Esophagus muscularis mucosa (tissue), 4 donors: ENCODE results near the gene RAD51B. TPM values are rescaled to one million over a fixed set of nuclear protein-coding genes. Genes with fewer than 3 reads are reported as not detected.
A peak's percentile ranks its signal among the peaks of the same experiment; 100 is the strongest.

Experiments
- DNase-seq: peaks from one replicate; pipeline ENCODE4 v3.0.0-alpha.2; 2017; ENCODE audit errors: extremely low spot score
- H3K27ac ChIP-seq, 4 donors: fragments of 200-600 bp; sonication (generic); replicated peaks in 1 of 4; 1 replicate in 3 of 4; 2 replicates in 1 of 4; pipeline ENCODE4 v1.5.1; 2016 to 2019; ENCODE audit warnings: mild to moderate bottlenecking in 1 of 4
- H3K27me3 ChIP-seq, 4 donors: fragments of 200-600 bp; sonication (generic); one replicate each; pipeline versions ENCODE4 v1.5.1 to v1.6.0; 2016 to 2019
- H3K36me3 ChIP-seq, 4 donors: fragments of 200-600 bp; sonication (generic); one replicate each; pipeline ENCODE4 v1.5.1; 2016 to 2019
- H3K4me1 ChIP-seq, 4 donors: fragments of 200-600 bp; sonication (generic); one replicate each; pipeline ENCODE4 v1.5.1; 2016 to 2019
- H3K4me3 ChIP-seq, 4 donors: fragments of 200-600 bp; sonication (generic); 1 replicate in 2 of 4; 2 replicates in 2 of 4; pipeline ENCODE4 v1.5.1; 2016 to 2019; ENCODE audit warnings: mild to moderate bottlenecking in 4 of 4, moderate library complexity in 1 of 4
- H3K9me3 ChIP-seq, 4 donors: fragments of 200-600 bp; sonication (generic); 1 replicate in 3 of 4; 2 replicates in 1 of 4; pipeline ENCODE4 v1.5.1; 2016 to 2019
- CTCF ChIP-seq, 3 experiments: fragments of 200-600 bp in 2 of 3; fragments of 450-650 bp in 1 of 3; sonication (generic) in 2 of 3; IDR thresholded peaks; one replicate each; pipeline ENCODE4 v1.5.1; 2017 to 2019; ENCODE audit warnings: antibody characterized with exemption in 3 of 3, mild to moderate bottlenecking in 2 of 3, moderate library complexity in 1 of 3
- EP300 ChIP-seq: sonication (generic); formaldehyde crosslinking; IDR thresholded peaks from one replicate; pipeline ENCODE4 v1.6.1; 2017; ENCODE audit warnings: antibody characterized with exemption
- POLR2A ChIP-seq: fragments of 450-650 bp; IDR thresholded peaks from one replicate; pipeline ENCODE4 v1.6.1; 2017; ENCODE audit warnings: antibody characterized with exemption, moderate library complexity, mild to moderate bottlenecking, low read depth
- POLR2AphosphoS5 ChIP-seq, 2 donors: sonication (generic); formaldehyde crosslinking; IDR thresholded peaks; one replicate each; pipeline ENCODE4 v1.6.1; 2017; ENCODE audit warnings: antibody characterized with exemption in 2 of 2
- WGBS: methylation state at CpG from one replicate; pipeline ENCODE4 v1.1.5; 2018; 5-methylcytosine and 5-hydroxymethylcytosine counted together
- intact Hi-C: fragments of 100-400 bp; cut with DNase I; formaldehyde crosslinking; loops from one replicate; pipeline ENCODE4 v1.15.1; 2023
- total RNA-seq, 4 donors: library from RNA; depleted of rRNA; stranded (reverse); fragments of >200 nt; gene quantifications; one replicate each; pipeline versions ENCODE4 v1.1.0 to v1.2.1, GENCODE V29; 2016

The RAD51B gene
- total RNA-seq, 4 donors from 2014 or later, result 2.8 to 11.1 (median 5.1) TPM

- H3K27me3 ChIP-seq, result no peaks in the 10 kb centered on the region
- intact Hi-C loops, result no loop called here
- DNase-seq, result no peak
Measured at GRCh38 chr14:68702578-68702977, 883.0 kb downstream of the RAD51B start.

GRCh38 chr14:68703093-68703492, 883.5 kb downstream of the RAD51B start:
- no peak for TF ChIP-seq POLR2A
- no peak for TF ChIP-seq POLR2AphosphoS5 (IDR thresholded peaks at IDR 0.05)
- no peak for TF ChIP-seq EP300
- no peak for TF ChIP-seq CTCF (IDR thresholded peaks at IDR 0.05)
- Histone ChIP-seq H3K9me3 (no peaks in the 10 kb centered on the region), H3K27me3 (no peaks in the 10 kb centered on the region), H3K4me1 (peaks cover 6 to 34% (median 31%) of the 10 kb centered on the region in 4 donors), H3K36me3 (no peaks in the 10 kb centered on the region), H3K27ac (no peak overlapping the region), H3K4me3 (no peak overlapping the region)
- WGBS, result 80% methylated on average over 10 of the region's 10 CpGs
- DNase-seq, result no peak
- intact Hi-C loops, result no loop called here

More at GRCh38 chr14:68702578-68702977, 883.0 kb downstream of the RAD51B start:
- Histone ChIP-seq H3K4me1 (peaks cover 6 to 34% (median 31%) of the 10 kb centered on the region in 4 donors), H3K4me3 (no peak overlapping the region), H3K36me3 (no peaks in the 10 kb centered on the region), H3K27ac (no peak overlapping the region), H3K9me3 (no peaks in the 10 kb centered on the region)
- 95% methylated on average over 3 of the region's 3 CpGs for WGBS
- TF ChIP-seq EP300 (no peak), POLR2A (no peak), POLR2AphosphoS5 (IDR thresholded peaks at IDR 0.05) (no peak), CTCF (IDR thresholded peaks at IDR 0.05) (no peak)

- H3K36me3 ChIP-seq, result no peaks in the 10 kb centered on the region
- H3K4me3 ChIP-seq, result no peak overlapping the region
- intact Hi-C loops, result no loop called here
- H3K27ac ChIP-seq, result peak overlapping the region in 1 of 4 donors; percentile 37
- no peaks in the 10 kb centered on the region for H3K27me3 ChIP-seq
- peaks cover 6 to 34% (median 31%) of the 10 kb centered on the region in 4 donors for H3K4me1 ChIP-seq
- DNase-seq, result no peak
- H3K9me3 ChIP-seq, result no peaks in the 10 kb centered on the region
- WGBS, result 86% methylated on average over 14 of the region's 16 CpGs
- TF ChIP-seq POLR2AphosphoS5 (IDR thresholded peaks at IDR 0.05), result no peak
- TF ChIP-seq EP300, result no peak
- TF ChIP-seq POLR2A, result no peak
- TF ChIP-seq CTCF (IDR thresholded peaks at IDR 0.05), result no peak
Measured at GRCh38 chr14:68704736-68705720, 885.4 kb downstream of the RAD51B start.

DNA sequence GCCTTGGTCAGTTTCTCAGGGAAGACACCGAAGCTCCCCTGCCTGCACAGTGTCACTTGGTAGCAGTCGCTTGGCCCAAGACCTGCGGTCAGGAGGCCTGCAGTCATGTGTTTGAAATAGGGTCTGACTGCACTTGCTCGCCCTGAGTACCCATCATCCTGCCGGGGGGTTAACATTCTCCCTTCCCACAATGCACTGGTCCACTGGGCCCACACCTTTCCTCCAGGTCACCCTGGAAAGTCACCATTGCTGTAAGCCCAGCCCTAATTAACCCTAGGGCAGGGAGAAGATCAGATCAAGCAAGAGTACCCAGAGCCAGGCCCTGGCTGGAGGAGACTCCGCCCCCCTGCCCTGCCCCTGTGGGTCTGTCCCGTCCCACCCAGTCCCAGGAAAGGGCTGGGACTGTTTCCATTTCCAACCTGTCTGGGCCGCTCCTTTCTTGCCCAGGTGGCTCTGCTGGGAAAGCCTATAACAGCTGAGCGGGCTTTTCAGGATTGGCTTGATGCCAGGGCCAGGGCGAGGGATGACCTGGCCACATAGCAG, 886.2 kb downstream of the RAD51B start:
- Histone ChIP-seq H3K27me3 (no peaks in the 10 kb centered on the region), H3K27ac (peak overlapping the region in 1 of 4 donors; percentile 34), H3K9me3 (no peaks in the 10 kb centered on the region), H3K4me3 (no peak overlapping the region), H3K36me3 (no peaks in the 10 kb centered on the region), H3K4me1 (peaks cover 6 to 34% (median 31%) of the 10 kb centered on the region in 4 donors)
- TF ChIP-seq CTCF (IDR thresholded peaks at IDR 0.05) (no peak), POLR2AphosphoS5 (IDR thresholded peaks at IDR 0.05) (no peak), EP300 (no peak), POLR2A (no peak)
- DNase-seq, result no peak
- 96% methylated on average over 9 of the region's 10 CpGs for WGBS
- intact Hi-C loops, result no loop called here
